Spleen (tissue), 7 donors: ENCODE data around the gene JAZF1.

Experiments
- CTCF ChIP-seq, 11 experiments: fragments of 200-600 bp in 7 of 11; fragments of 450-650 bp in 4 of 11; sonication (generic) in 4 of 11; IDR thresholded peaks in 8 of 11; conservative IDR thresholded peaks in 3 of 11; 1 replicate in 7 of 11; 2 replicates in 4 of 11; pipeline versions ENCODE4 v1.4.0 to v1.8.0; 2016 to 2021; ENCODE audit warnings: antibody characterized with exemption in 11 of 11, inconsistent platforms in 4 of 11, mild to moderate bottlenecking in 1 of 11
- POLR2A ChIP-seq, 3 donors: fragments of 450-650 bp; IDR thresholded peaks; one replicate each; pipeline ENCODE4 v1.5.1; 2017; ENCODE audit warnings: antibody characterized with exemption in 3 of 3, mild to moderate bottlenecking in 1 of 3
- donor health status: DM: no; HTN: no; CAD: no; lungs with moderate emphysema.
- donor health status: DM: no; HTN: no; CAD: no.
- donor health status: DM: no; HTN: no; CAD: no.

- TF ChIP-seq CTCF (IDR thresholded peaks at IDR 0.05 in 8 of 11, conservative IDR thresholded peaks at IDR 0.05 in 3 of 11) (no peak), POLR2A (IDR thresholded peaks at IDR 0.05) (no peak)
These were observed 67.6 kb downstream of the JAZF1 start for GRCh38 chr7:28112883-28113540.
